Measurements from ENCODE around the gene GRM4.
A peak's percentile ranks its signal among the peaks of the same experiment; 100 is the strongest.

GRM4 gene

GRCh38 chr6:34090935-34091334 lies 55.0 kb downstream of the GRM4 start:
- DNase-seq (ENCODE audit: insufficient read length, low spot score) (no peak), FAIRE-seq (no peak)

GRCh38 chr6:34090529-34090928 lies 55.4 kb downstream of the GRM4 start:
- FAIRE-seq = no peak
- DNase-seq (ENCODE audit: insufficient read length, low spot score) = no peak

DNA sequence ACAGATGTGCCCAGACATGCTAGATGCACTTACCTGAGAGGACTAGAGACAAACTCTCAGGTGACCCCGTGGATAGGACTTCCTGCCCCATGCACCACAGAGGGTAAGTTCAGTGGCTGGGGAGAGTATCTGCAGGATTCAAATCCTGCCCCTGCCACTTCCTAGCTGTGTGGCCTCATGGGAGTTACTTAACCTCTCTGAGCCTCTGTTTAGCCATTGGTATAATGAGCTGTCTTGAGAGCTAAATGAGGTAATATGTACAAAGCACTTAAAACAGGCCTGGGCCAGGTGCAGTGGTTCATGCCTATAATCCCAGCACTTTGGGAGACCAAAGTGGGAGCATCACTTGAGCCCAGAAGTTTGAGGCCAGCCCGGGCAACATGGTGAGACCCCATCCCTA lies 59.3 kb downstream of the GRM4 start:
- FAIRE-seq = no peak

DNA sequence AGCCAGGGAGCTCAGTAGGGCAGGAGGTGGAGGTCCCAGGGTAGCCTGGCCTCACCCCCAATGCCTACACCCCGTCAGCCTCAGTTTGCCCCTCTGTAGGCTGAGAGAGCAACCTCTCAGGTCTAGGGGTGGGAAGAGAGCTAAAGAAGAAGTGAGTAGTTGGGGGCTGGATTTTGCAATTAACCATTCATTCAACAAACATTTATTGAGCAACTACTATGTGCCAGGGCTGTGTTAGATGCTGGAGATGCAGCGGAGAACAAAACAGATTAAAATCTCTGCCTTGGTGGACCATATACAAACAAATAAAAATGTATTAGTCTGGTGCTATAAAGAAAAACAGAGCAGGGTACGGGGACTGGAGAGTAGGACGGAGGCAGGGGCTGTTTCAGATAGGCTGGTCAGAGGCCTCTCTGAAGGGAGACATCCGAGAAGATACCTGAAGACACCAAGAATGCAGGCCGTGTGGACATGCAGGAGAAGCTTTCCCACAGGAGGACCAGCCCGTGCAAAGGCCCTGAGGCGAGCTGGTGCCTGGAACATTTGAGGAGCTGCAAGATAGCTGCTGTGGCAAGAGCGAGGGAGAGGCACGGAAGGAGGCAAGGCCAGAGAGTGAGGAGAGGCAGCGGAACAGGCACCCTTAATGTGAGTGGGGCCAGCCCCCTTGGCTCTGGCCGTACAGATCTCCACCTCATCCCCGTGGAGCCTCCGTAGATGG lies 60.3 kb downstream of the GRM4 start:
- no peak for FAIRE-seq
- no peak for DNase-seq (ENCODE audit: insufficient read length, low spot score)

More for the DNA sequence above, 59.3 kb downstream of the GRM4 start:
- no peak for DNase-seq (ENCODE audit: insufficient read length, low spot score)

- FAIRE-seq (no peak), DNase-seq (ENCODE audit: insufficient read length, low spot score) (no peak)
Observed at GRCh38 chr6:34084591-34085290, 61.1 kb downstream of the GRM4 start.

DNA sequence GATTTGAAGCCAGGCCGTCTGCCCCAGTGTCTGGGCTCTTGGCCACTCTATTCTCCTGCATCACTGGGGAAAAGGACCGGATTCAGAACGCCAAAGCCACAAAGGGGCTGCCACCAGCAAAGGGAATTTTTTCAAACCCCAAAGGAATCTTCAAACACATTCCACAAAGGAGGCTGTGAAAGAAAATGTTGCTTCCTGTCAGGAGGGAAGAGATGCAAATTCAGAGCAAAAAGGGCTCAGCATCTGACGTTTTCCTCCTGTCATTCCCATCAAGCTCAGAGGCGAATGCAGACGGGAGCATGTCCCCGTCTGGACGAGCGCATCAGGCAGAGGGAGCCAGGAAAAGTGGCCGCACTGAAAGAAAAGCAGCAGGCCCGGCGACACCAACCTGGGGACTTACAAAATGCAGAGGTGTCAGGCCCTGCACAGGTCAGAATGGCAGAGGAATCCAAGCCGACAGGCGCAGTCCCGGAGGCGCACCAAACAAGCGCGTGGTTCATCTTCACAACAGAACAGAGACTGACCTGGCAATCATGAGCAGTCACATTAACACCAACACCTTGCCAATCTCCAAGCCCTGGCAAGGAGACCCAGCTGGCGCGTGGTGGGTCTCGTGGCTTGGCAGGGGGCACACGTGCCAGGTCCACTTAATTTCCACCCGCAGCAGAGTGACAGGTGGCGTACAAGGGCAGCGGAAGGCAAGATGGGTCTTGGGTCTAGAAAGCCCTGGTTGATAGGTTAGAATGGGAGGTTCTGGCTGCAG lies 62.8 kb downstream of the GRM4 start:
- FAIRE-seq = no peak
- no peak for DNase-seq (ENCODE audit: insufficient read length, low spot score)

GRCh38 chr6:34082348-34082747 lies 63.5 kb downstream of the GRM4 start:
- DNase-seq (ENCODE audit: insufficient read length, low spot score) = no peak
- FAIRE-seq = no peak

DNA sequence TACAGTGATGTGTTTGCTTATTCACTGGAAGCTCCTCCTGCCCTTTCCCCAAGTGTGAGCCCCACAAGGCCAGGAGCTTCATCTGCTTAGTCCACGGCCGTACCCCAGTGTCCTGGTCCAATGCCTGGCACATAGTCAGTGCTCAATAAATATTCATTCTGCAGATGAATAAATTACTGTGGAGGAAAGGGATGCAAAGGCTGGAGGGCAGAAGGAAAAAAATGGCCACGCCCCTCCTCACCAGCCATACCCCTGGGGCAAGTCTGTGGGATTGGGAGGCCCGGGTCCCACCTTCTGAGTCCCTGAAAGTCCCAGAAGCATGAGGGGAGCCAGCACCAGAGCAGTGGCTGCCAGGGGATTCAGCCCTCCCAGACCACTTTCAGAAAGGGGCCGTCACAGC lies 65.5 kb downstream of the GRM4 start:
- DNase-seq (ENCODE audit: insufficient read length, low spot score) (no peak), FAIRE-seq (no peak)

DNA sequence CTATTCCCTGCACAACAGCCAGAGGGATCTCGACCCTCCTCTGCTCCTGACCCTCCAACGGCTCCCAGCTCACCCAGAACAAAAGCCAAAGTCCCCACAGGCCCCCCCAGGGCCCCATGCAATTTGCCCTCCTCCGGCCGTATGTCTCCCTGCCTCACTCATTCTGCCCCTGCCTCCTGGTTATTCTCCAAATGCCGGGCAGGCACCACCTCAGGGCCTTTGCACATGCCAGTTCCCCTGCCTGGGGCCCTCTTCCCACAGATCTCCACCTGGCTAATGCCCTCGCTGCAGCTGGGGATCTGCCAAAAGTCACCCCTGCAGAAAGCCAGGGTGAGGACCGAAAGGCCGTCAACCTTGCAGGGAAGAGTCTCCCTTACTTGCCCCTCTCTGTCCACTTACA lies 66.0 kb downstream of the GRM4 start:
- FAIRE-seq = no peak
- no peak for DNase-seq (ENCODE audit: insufficient read length, low spot score)

- FAIRE-seq (no peak), DNase-seq (ENCODE audit: insufficient read length, low spot score) (no peak)
Observed at GRCh38 chr6:34075906-34076305, 70.0 kb downstream of the GRM4 start.

DNA sequence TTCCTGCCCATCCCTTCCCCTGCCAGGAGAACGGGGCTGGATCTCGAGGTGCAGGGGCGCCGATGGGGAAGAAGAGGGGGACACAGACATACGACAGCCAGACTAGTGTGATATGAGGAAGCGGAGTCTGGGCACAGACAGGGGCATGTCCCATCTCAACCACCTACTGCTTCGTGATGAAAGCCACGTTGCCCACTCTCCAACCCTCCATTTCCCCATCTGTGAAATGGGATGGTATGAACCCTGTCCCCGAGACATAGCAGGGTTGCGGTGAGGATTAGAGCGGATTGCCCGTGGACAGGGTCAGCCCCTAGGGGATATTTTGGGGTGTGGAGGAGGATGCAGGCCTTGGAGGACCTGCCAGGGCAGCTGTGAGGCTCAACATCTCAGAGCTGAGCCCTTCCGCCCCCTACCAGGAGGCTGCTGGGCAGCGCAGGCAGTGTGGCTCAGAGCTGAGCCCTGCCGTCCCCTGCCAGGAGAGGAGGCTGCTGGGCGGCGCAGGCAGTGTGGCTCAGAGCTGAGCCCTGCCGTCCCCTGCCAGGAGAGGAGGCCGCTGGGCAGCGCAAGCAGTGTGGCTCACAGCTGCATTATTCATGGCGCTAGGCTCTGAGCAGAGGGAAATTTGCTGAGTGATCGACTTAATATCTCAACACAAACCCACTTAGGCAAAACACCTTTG lies 71.7 kb downstream of the GRM4 start:
- DNase-seq (ENCODE audit: insufficient read length, low spot score) (no peak), FAIRE-seq (no peak)

GRCh38 chr6:34073540-34073939 lies 72.3 kb downstream of the GRM4 start:
- FAIRE-seq = no peak
- DNase-seq (ENCODE audit: insufficient read length, low spot score) = no peak

DNA sequence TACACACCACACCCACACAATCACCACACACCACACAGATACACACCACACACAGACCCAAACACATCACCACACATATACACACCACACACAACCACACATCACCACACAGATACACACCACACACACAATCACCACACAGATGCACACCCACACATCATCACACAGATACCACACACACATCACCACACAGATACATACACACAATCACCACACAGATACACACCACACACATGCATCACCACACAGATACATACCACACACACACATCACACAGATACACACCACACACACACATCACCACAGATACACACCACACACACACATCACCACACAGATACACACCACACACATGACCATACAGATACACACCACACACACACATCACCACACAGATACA lies 73.2 kb downstream of the GRM4 start:
- DNase-seq (ENCODE audit: insufficient read length, low spot score) = no peak
- peak; percentile 100 for FAIRE-seq

DNA sequence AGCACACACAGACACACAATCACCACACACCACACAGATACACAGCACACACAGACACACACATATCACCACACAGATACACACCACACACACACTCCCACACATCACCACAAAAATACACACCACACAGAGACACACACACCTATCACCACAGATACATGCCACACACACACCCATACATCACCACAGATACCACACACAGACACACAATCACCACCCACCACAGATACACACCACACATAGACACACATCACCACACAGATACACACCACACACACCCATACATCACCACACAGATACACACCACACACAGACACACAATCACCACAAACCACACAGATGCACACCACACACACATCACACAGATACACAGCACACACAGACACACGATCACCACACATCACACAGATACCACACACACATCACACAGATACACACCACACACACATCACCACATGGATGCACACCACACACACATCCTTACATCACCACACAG lies 74.0 kb downstream of the GRM4 start:
- no peak for DNase-seq (ENCODE audit: insufficient read length, low spot score)
- FAIRE-seq = no peak

DNA sequence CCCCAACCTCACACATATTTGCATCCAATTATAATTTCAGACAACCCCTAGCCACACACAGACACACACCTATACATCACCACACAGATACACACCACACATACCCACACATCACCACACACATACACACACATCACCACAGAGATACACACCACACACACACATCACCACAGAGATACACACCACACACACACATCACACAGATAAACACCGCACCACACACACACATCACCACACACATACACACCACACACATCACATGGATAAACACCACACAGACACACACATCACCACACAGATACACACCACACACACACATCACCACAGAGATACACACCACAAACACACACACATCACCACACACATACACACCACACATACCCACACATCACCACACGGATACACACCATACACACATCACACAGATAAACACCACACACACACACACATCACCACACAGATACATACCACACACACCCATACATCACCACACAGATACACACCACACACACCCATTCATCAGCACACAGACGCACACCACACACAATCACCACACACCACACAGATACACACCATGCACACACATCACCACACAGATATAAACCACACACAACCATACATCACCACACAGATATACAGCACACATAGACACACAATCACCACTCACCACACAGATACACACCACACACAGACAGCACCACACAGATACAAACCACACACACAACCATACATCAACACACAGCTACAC lies 74.6 kb downstream of the GRM4 start:
- DNase-seq (ENCODE audit: insufficient read length, low spot score) (no peak), FAIRE-seq (no peak)

DNA sequence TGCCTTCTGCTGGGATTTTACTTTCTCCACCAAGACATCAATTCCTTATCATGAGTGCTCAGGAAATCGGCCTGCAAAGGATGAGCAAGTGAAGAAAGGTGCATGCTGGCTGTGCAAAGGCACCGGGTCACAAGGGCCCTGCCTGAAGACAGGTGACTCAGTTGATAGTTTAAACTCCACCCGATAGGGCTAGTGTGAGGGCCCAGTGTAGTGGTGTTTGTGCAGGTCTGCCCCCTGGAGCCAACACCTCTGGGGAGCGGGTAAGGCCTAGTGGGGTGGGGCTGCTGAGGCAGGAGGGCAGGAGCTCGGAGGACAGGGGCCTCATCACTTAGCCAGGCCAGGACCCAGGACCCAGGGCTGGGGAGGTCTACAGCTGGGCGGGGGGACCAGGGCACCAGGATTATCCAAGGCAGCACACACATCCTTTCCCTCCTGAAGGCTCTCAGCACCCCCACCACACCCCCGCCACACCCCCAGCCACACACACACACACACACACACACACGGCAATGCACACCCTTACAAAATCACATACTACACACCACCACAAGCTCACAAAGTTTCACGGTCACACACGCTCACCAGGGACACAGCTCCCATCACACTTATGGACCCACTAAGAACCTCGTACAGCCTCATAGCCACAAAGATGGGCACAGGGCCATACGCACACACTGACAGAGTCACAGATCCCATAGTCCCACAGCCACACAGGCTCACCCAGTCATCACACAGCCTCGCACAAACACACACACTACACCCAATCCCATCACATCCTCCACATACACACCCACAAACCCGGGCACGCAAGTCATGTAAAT lies 75.4 kb downstream of the GRM4 start:
- FAIRE-seq (no peak), DNase-seq (ENCODE audit: insufficient read length, low spot score) (peak; percentile 27)

- DNase-seq (ENCODE audit: insufficient read length, low spot score) = no peak
- no peak for FAIRE-seq
Observed at GRCh38 chr6:34068462-34069044, 77.3 kb downstream of the GRM4 start.

GRCh38 chr6:34067814-34068213 lies 78.1 kb downstream of the GRM4 start:
- FAIRE-seq (no peak), DNase-seq (ENCODE audit: insufficient read length, low spot score) (no peak)

Measured in HTR-8/SVneo (cell line).